H1 (cell line): ENCODE data around the gene COMT. TPM values are rescaled to one million over a fixed set of nuclear protein-coding genes. Genes with fewer than 3 reads are reported as not detected.

ENCODE experiments used
- CTCF ChIA-PET: fragments of 300-600 bp; sonication (Branson Sonifier 250); formaldehyde crosslinking; loops from one replicate; lab custom pipeline; 2021; ENCODE audit not compliant: partially characterized antibody; lab: Charles Lee
- POLR2A ChIA-PET: fragments of 300-600 bp; sonication (Branson Sonifier 250); formaldehyde crosslinking; loops from one replicate; lab custom pipeline; 2021; ENCODE audit warnings: inconsistent platforms; ENCODE audit not compliant: partially characterized antibody; lab: Charles Lee
- DNase-seq, 2 experiments: peaks; one replicate each; pipeline versions ENCODE4 v3.0.0 to v3.0.0-alpha.2; 2010 to 2022; ENCODE audit warnings: low spot score in 2 of 2, low read depth in 1 of 2, mixed read lengths in 1 of 2
- FAIRE-seq: peaks from 2 replicates; lab custom pipeline; 2011; peaks lifted over from hg19 to GRCh38; lab: Jason Lieb, UNC
- H2AFZ ChIP-seq: 2 replicates; pipeline ENCODE4 v1.8.1; 2012; ENCODE audit warnings: low read length, inconsistent platforms
- H2AK5ac ChIP-seq: 2 replicates; pipeline ENCODE4 v1.6.1; 2013; ENCODE audit warnings: low read depth, low read length
- H2BK120ac ChIP-seq: replicated peaks from 2 replicates; pipeline ENCODE3; 2013; ENCODE audit warnings: low read depth, low read length, inconsistent platforms
- H2BK12ac ChIP-seq: 2 replicates; pipeline ENCODE4 v1.6.1; 2013; ENCODE audit warnings: low read depth, low read length
- H2BK15ac ChIP-seq: 2 replicates; pipeline ENCODE4 v1.6.1; 2013; ENCODE audit warnings: low read length
- H2BK20ac ChIP-seq: 2 replicates; pipeline ENCODE4 v1.6.1; 2013; ENCODE audit warnings: low read length
- H2BK5ac ChIP-seq: 2 replicates; pipeline ENCODE4 v1.6.1; 2013; ENCODE audit warnings: low read depth, low read length
- H3K14ac ChIP-seq: 2 replicates; pipeline ENCODE4 v1.6.1; 2013; ENCODE audit warnings: inconsistent platforms; ENCODE audit not compliant: insufficient read length
- H3K18ac ChIP-seq: 2 replicates; pipeline ENCODE4 v1.6.1; 2013; ENCODE audit warnings: low read length; ENCODE audit errors: extremely low read depth
- H3K23ac ChIP-seq: 2 replicates; pipeline ENCODE4 v1.6.1; 2013; ENCODE audit warnings: inconsistent platforms; ENCODE audit not compliant: insufficient read length
- H3K23me2 ChIP-seq: 2 replicates; pipeline ENCODE4 v1.6.1; 2013; ENCODE audit warnings: low read depth, low read length
- H3K27ac ChIP-seq: 2 replicates; pipeline ENCODE4 v1.6.1; 2011; ENCODE audit warnings: low read depth, low read length, inconsistent platforms
- H3K27me3 ChIP-seq, 4 experiments: replicated peaks in 1 of 4; 1 replicate in 1 of 4; 2 replicates in 3 of 4; pipeline versions ENCODE4 v1.6.1 to v1.8.1; 2011 to 2013; ENCODE audit warnings: low read length in 3 of 4, mild to moderate bottlenecking in 3 of 4, inconsistent platforms in 2 of 4, mixed read lengths in 2 of 4, moderate library complexity in 1 of 4; ENCODE audit not compliant: control insufficient read depth in 3 of 4, insufficient read depth in 3 of 4; ENCODE audit errors: extremely low read depth in 1 of 4
- H3K36me3 ChIP-seq, 4 experiments: 2 replicates each; pipeline versions ENCODE4 v1.6.1 to v1.8.1; 2011 to 2013; ENCODE audit warnings: mild to moderate bottlenecking in 4 of 4, low read length in 3 of 4, moderate library complexity in 2 of 4, control low read depth in 1 of 4, inconsistent platforms in 1 of 4; ENCODE audit not compliant: insufficient read depth in 4 of 4, control insufficient read depth in 2 of 4
- H3K4ac ChIP-seq: replicated peaks from 2 replicates; pipeline ENCODE3; 2013; ENCODE audit warnings: low read length, low read depth, mixed read lengths, inconsistent platforms; ENCODE audit not compliant: insufficient read length
- H3K4me1 ChIP-seq, 4 experiments: replicated peaks in 1 of 4; 1 replicate in 1 of 4; 2 replicates in 3 of 4; pipeline versions ENCODE4 v1.6.1 to v1.8.1; 2011 to 2013; ENCODE audit warnings: low read length in 3 of 4, inconsistent platforms in 2 of 4, mixed read lengths in 1 of 4; ENCODE audit not compliant: insufficient read depth in 4 of 4, control insufficient read depth in 3 of 4
- H3K4me2 ChIP-seq, 2 experiments: 2 replicates each; pipeline versions ENCODE4 v1.6.1 to v1.8.1; 2011 to 2013; ENCODE audit warnings: low read depth in 2 of 2, low read length in 2 of 2, control low read depth in 1 of 2, inconsistent platforms in 1 of 2, mild to moderate bottlenecking in 1 of 2; ENCODE audit not compliant: insufficient read depth in 1 of 2
- H3K4me3 ChIP-seq, 4 experiments: fragments of 200-600, 300-600 bp in 1 of 4; sonication (generic), shearing (Covaris generic), sonication (Bioruptor Twin) in 1 of 4; 2 replicates each; pipeline versions ENCODE4 v1.5.1 to v1.8.1; 2011 to 2016; ENCODE audit warnings: low read length in 4 of 4, low read depth in 3 of 4, control low read depth in 2 of 4, inconsistent platforms in 2 of 4, mild to moderate bottlenecking in 2 of 4, mixed read lengths in 1 of 4, moderate library complexity in 1 of 4; ENCODE audit not compliant: insufficient read depth in 2 of 4; ENCODE audit errors: extremely low read depth in 1 of 4
- H3K56ac ChIP-seq: replicated peaks from 2 replicates; pipeline ENCODE3; 2013; ENCODE audit warnings: low read depth, mild to moderate bottlenecking, mixed read lengths, low read length, inconsistent platforms; ENCODE audit not compliant: insufficient read length
- H3K79me1 ChIP-seq: 2 replicates; pipeline ENCODE4 v1.6.1; 2013; ENCODE audit warnings: low read depth, low read length, control low read depth
- H3K79me2 ChIP-seq, 2 experiments: 2 replicates each; pipeline versions ENCODE4 v1.6.1 to v1.8.1; 2012 to 2013; ENCODE audit warnings: low read length in 2 of 2, mild to moderate bottlenecking in 2 of 2, inconsistent platforms in 1 of 2; ENCODE audit not compliant: insufficient read depth in 2 of 2, control insufficient read depth in 1 of 2
- H3K9ac ChIP-seq, 4 experiments: replicated peaks in 1 of 4; 1 replicate in 1 of 4; 2 replicates in 3 of 4; pipeline versions ENCODE4 v1.6.1 to v1.8.1; 2011 to 2013; ENCODE audit warnings: low read depth in 3 of 4, low read length in 3 of 4, control low read depth in 2 of 4, mild to moderate bottlenecking in 2 of 4, moderate library complexity in 2 of 4, inconsistent platforms in 1 of 4; ENCODE audit errors: extremely low read depth in 1 of 4
- H3K9me3 ChIP-seq, 2 experiments: 2 replicates each; pipeline versions ENCODE4 v1.6.1 to v1.8.1; 2012 to 2013; ENCODE audit warnings: mild to moderate bottlenecking in 2 of 2, moderate library complexity in 2 of 2, control low read depth in 1 of 2, inconsistent platforms in 1 of 2, low read depth in 1 of 2, low read length in 1 of 2, mixed read lengths in 1 of 2; ENCODE audit not compliant: insufficient read depth in 2 of 2
- H4K20me1 ChIP-seq, 2 experiments: replicated peaks in 1 of 2; 2 replicates each; pipeline versions ENCODE3 to v1.8.1; 2011 to 2013; ENCODE audit warnings: inconsistent platforms in 2 of 2, low read length in 2 of 2, mild to moderate bottlenecking in 1 of 2; ENCODE audit not compliant: insufficient read depth in 2 of 2, control insufficient read depth in 1 of 2
- H4K5ac ChIP-seq: 2 replicates; pipeline ENCODE4 v1.6.1; 2013; ENCODE audit warnings: low read length, low read depth, mixed read lengths, inconsistent platforms; ENCODE audit not compliant: insufficient read length
- H4K8ac ChIP-seq: 2 replicates; pipeline ENCODE4 v1.8.0; 2013; ENCODE audit warnings: mild to moderate bottlenecking, moderate library complexity, low read length, inconsistent platforms; ENCODE audit not compliant: insufficient read depth; ENCODE audit errors: extremely low read depth
- H4K91ac ChIP-seq: replicated peaks from 2 replicates; pipeline ENCODE3; 2013; ENCODE audit warnings: low read length, mixed read lengths, inconsistent platforms; ENCODE audit not compliant: insufficient read length
- SIN3A ChIP-seq, 2 experiments: IDR thresholded peaks in 1 of 2; conservative IDR thresholded peaks in 1 of 2; 2 replicates each; pipeline ENCODE4 v1.6.1; 2011 to 2012; ENCODE audit warnings: low read length in 2 of 2, improper control_type of control experiment in 1 of 2, low read depth in 1 of 2, mild to moderate bottlenecking in 1 of 2
- SIX5 ChIP-seq: IDR thresholded peaks from 2 replicates; pipeline ENCODE4 v1.6.1; 2011; ENCODE audit warnings: mild to moderate bottlenecking, low read depth, low read length
- WGBS, 2 experiments: shearing (Covaris generic) in 1 of 2; methylation state at CpG; one replicate each; pipeline versions ENCODE4 v1.1.6 to v1.1.7; 2013 to 2015; ENCODE audit warnings: low lambda C conversion rate in 2 of 2, mixed read lengths in 2 of 2, inconsistent platforms in 1 of 2, low coverage in 1 of 2, missing lambda C conversion rate in 1 of 2; ENCODE audit not compliant: insufficient replicate concordance in 2 of 2, insufficient coverage in 1 of 2, insufficient read length in 1 of 2; ENCODE audit errors: extremely low coverage in 1 of 2, missing lambda C conversion rate in 1 of 2; 5-methylcytosine and 5-hydroxymethylcytosine counted together
- polyA plus RNA-seq, 7 experiments: library from polyadenylated mRNA; depleted of rRNA in 3 of 7; stranded (reverse) in 5 of 7; unstranded in 2 of 7; fragments of >200 nt in 5 of 7; fragments of 200-250 nt in 2 of 7; gene quantifications; 1 replicate in 5 of 7; 2 replicates in 1 of 7; 4 replicates in 1 of 7; pipeline versions ENCODE4 v1.2.1 to v1.2.3, GENCODE V29; 2011 to 2013; ENCODE audit warnings: missing spikeins in 2 of 7, mixed read lengths in 2 of 7
- total RNA-seq: library from RNA; stranded (reverse); fragmentation: NEBNext Ultra II Directional; extraction: Animal tissue kit (Norgen Biotek cat#: 25700); gene quantifications from 2 replicates; pipeline ENCODE4 v1.2.1, GENCODE V29; 2021

Gene COMT
- total and polyA plus RNA-seq, 2 of the 8 experiments (the other 6 are each of a cell fraction or from before 2014, with no cell fraction given), result 15.2 to 33.7 TPM

GRCh38 chr22:19936513-19936912 is 5.1 kb upstream of the COMT start:
- H2BK20ac ChIP-seq, result no peak overlapping the region
- H3K18ac ChIP-seq, result no peak overlapping the region
- H3K4me1 ChIP-seq, result no peaks in the 10 kb centered on the region
- FAIRE-seq (no peak), DNase-seq (no peak)
- TF ChIP-seq SIX5 (no peak), SIN3A (conservative IDR thresholded peaks at IDR 0.05 in 1 of 2, IDR thresholded peaks at IDR 0.05 in 1 of 2; ENCODE audit: low read depth in 1 of 2, low read length in 2 of 2) (no peak)
- H2BK12ac ChIP-seq, result no peak overlapping the region
- H2BK15ac ChIP-seq, result no peak overlapping the region
- ChIA-PET CTCF (interaction anchor here (1.0 to 2.5 kb wide), 2 partner anchors 11 to 17 kb away, joined by 4 to 5 read pairs; no protein-coding TSS in a partner anchor), POLR2A (no interaction called here)
- H3K4ac ChIP-seq, result no peak overlapping the region
- no peak overlapping the region for H3K4me3 ChIP-seq
- no peak overlapping the region for H4K91ac ChIP-seq
- no peaks in the 10 kb centered on the region for H4K20me1 ChIP-seq
- no peak overlapping the region for H4K8ac ChIP-seq
- H3K36me3 ChIP-seq, result no peaks in the 10 kb centered on the region
- no peak overlapping the region for H3K27ac ChIP-seq
- no peak overlapping the region for H4K5ac ChIP-seq
- H3K56ac ChIP-seq, result no peak overlapping the region
- no peak overlapping the region for H3K14ac ChIP-seq
- no peak overlapping the region for H3K9ac ChIP-seq
- no peaks in the 10 kb centered on the region for H3K79me1 ChIP-seq
- H3K23ac ChIP-seq, result no peak overlapping the region
- H2AK5ac ChIP-seq, result no peak overlapping the region
- no peaks in the 10 kb centered on the region for H3K9me3 ChIP-seq
- H2AFZ ChIP-seq, result no peak overlapping the region
- no peaks in the 10 kb centered on the region for H3K27me3 ChIP-seq
- H3K79me2 ChIP-seq, result no peaks in the 10 kb centered on the region
- H2BK5ac ChIP-seq, result no peak overlapping the region
- H3K23me2 ChIP-seq, result no peaks in the 10 kb centered on the region
- H3K4me2 ChIP-seq, result no peak overlapping the region
- no peak overlapping the region for H2BK120ac ChIP-seq
- 88% methylated on average over 7 of the region's 7 CpGs; no CpG with 5 or more reads in 1 of the 2 experiments for WGBS, 2 experiments
